PFSK-1 (cell line): Measurements from ENCODE around the gene KBTBD2.

Source experiments
- POLR2AphosphoS5 ChIP-seq: IDR thresholded peaks from 2 replicates; pipeline ENCODE4 v1.6.1; 2012; ENCODE audit warnings: low read depth, mild to moderate bottlenecking, control low read depth, low read length, moderate library complexity
- SIN3A ChIP-seq: IDR thresholded peaks from 2 replicates; pipeline ENCODE4 v1.6.1; 2012; ENCODE audit warnings: mild to moderate bottlenecking, low read length, moderate library complexity, borderline replicate concordance; ENCODE audit not compliant: insufficient read depth
- TAF1 ChIP-seq: IDR thresholded peaks from 2 replicates; pipeline ENCODE4 v1.6.1; 2012; ENCODE audit warnings: low read length, control low read depth, borderline replicate concordance; ENCODE audit not compliant: insufficient read depth
- TF ChIP-seq, protein P1 (sequence below), 2 experiments: IDR thresholded peaks; 2 replicates each; pipeline versions ENCODE4 v1.6.1 to v1.8.0; 2011 to 2012; ENCODE audit warnings: low read depth in 2 of 2, low read length in 2 of 2, control low read depth in 1 of 2, inconsistent platforms in 1 of 2, mild to moderate bottlenecking in 1 of 2, moderate library complexity in 1 of 2; ENCODE audit not compliant: insufficient read depth in 1 of 2

DNA sequence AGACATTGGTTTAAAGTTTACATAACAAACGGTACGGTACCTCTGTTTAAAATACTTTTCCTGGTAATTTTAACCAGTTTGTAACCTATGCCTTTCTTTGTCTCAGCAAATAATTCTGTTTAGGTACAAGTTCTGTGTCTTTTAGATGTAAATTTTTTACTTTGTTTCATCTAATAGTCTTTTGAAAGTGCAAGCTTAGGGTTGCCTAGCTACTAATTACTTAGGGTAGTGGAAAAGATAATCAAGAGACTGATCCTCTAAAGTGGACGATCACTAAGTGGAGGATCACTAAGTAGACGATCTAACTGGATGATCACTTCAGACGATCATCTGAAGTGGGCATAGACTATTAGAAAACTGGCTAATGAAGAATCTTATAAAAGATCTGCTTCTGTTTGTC, 49.6 kb upstream of the KBTBD2 start:
- no peak for TF ChIP-seq TAF1
- TF ChIP-seq POLR2AphosphoS5: no peak
- TF ChIP-seq, protein P1, sequence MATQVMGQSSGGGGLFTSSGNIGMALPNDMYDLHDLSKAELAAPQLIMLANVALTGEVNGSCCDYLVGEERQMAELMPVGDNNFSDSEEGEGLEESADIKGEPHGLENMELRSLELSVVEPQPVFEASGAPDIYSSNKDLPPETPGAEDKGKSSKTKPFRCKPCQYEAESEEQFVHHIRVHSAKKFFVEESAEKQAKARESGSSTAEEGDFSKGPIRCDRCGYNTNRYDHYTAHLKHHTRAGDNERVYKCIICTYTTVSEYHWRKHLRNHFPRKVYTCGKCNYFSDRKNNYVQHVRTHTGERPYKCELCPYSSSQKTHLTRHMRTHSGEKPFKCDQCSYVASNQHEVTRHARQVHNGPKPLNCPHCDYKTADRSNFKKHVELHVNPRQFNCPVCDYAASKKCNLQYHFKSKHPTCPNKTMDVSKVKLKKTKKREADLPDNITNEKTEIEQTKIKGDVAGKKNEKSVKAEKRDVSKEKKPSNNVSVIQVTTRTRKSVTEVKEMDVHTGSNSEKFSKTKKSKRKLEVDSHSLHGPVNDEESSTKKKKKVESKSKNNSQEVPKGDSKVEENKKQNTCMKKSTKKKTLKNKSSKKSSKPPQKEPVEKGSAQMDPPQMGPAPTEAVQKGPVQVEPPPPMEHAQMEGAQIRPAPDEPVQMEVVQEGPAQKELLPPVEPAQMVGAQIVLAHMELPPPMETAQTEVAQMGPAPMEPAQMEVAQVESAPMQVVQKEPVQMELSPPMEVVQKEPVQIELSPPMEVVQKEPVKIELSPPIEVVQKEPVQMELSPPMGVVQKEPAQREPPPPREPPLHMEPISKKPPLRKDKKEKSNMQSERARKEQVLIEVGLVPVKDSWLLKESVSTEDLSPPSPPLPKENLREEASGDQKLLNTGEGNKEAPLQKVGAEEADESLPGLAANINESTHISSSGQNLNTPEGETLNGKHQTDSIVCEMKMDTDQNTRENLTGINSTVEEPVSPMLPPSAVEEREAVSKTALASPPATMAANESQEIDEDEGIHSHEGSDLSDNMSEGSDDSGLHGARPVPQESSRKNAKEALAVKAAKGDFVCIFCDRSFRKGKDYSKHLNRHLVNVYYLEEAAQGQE (IDR thresholded peaks at IDR 0.05; ENCODE audit: insufficient read depth in 1 of 2, low read depth in 2 of 2, low read length in 2 of 2): no peak
- TF ChIP-seq SIN3A: no peak
